ENCODE results near the gene SETD5. TPM values are rescaled to one million over a fixed set of nuclear protein-coding genes. Genes with fewer than 3 reads are reported as not detected.

SETD5 gene
- total RNA-seq, 2 donors from 2014 or later: 261 to 289 TPM

GRCh38 chr3:9507586-9508578 is 110.5 kb downstream of the SETD5 start:
- Histone ChIP-seq H3K4me3 (ENCODE audit: low read length) (no peak overlapping the region), H3K27me3 (ENCODE audit: control insufficient read depth, insufficient read depth, low read length, poor library complexity, severe bottlenecking) (peaks cover 21% of the 10 kb centered on the region), H3K9me3 (ENCODE audit: control insufficient read depth, low read length) (no peaks in the 10 kb centered on the region), H3K9ac (ENCODE audit: extremely low read depth, low read length, poor library complexity, severe bottlenecking) (no peak overlapping the region), H3K36me3 (ENCODE audit: control insufficient read depth, insufficient read depth, low read length) (no peaks in the 10 kb centered on the region), H3K4me1 (ENCODE audit: control insufficient read depth, insufficient read depth, low read length) (no peaks in the 10 kb centered on the region), H3K27ac (ENCODE audit: low read depth, low read length) (no peak overlapping the region)
- Mint-ChIP-seq H3K27me3 (ENCODE audit: insufficient read depth) (peaks cover 28% of the 10 kb centered on the region), H3K4me1 (no peaks in the 10 kb centered on the region), H3K4me3 (no peak overlapping the region), H3K27ac (no peak overlapping the region), H3K36me3 (ENCODE audit: low read depth) (no peaks in the 10 kb centered on the region), H3K9me3 (no peaks in the 10 kb centered on the region)
- no peak for DNase-seq
- WGBS, 2 experiments (ENCODE audit: insufficient coverage in 1 of 2, insufficient read length in 1 of 2): 77 to 83% methylated on average over 4 to 14 of the region's 14 CpGs
- TF ChIP-seq CTCF (conservative IDR thresholded peaks at IDR 0.05): no peak

GRCh38 chr3:9508781-9509180 is 111.4 kb downstream of the SETD5 start:
- H3K4me1 Mint-ChIP-seq: no peaks in the 10 kb centered on the region
- no peaks in the 10 kb centered on the region for H3K36me3 ChIP-seq (ENCODE audit: control insufficient read depth, insufficient read depth, low read length)
- H3K27ac ChIP-seq (ENCODE audit: low read depth, low read length): no peak overlapping the region
- H3K4me3 ChIP-seq (ENCODE audit: low read length): no peak overlapping the region
- H3K4me1 ChIP-seq (ENCODE audit: control insufficient read depth, insufficient read depth, low read length): no peaks in the 10 kb centered on the region
- peak; percentile 75 for DNase-seq
- no peak overlapping the region for H3K4me3 Mint-ChIP-seq
- no peak overlapping the region for H3K27ac Mint-ChIP-seq
- H3K36me3 Mint-ChIP-seq (ENCODE audit: low read depth): no peaks in the 10 kb centered on the region
- no peaks in the 10 kb centered on the region for H3K9me3 Mint-ChIP-seq
- 56 to 57% methylated on average over 20 to 25 of the region's 25 CpGs for WGBS, 2 experiments (ENCODE audit: insufficient coverage in 1 of 2, insufficient read length in 1 of 2)
- H3K27me3 Mint-ChIP-seq (ENCODE audit: insufficient read depth): peaks cover 28% of the 10 kb centered on the region
- TF ChIP-seq CTCF (conservative IDR thresholded peaks at IDR 0.05): peak; percentile 16
- no peaks in the 10 kb centered on the region for H3K9me3 ChIP-seq (ENCODE audit: control insufficient read depth, low read length)
- peaks cover 21% of the 10 kb centered on the region for H3K27me3 ChIP-seq (ENCODE audit: control insufficient read depth, insufficient read depth, low read length, poor library complexity, severe bottlenecking)
- H3K9ac ChIP-seq (ENCODE audit: extremely low read depth, low read length, poor library complexity, severe bottlenecking): no peak overlapping the region

- Histone ChIP-seq H3K9me3 (ENCODE audit: control insufficient read depth, low read length) (no peaks in the 10 kb centered on the region), H3K9ac (ENCODE audit: extremely low read depth, low read length, poor library complexity, severe bottlenecking) (no peak overlapping the region), H3K27ac (ENCODE audit: low read depth, low read length) (no peak overlapping the region), H3K4me3 (ENCODE audit: low read length) (no peak overlapping the region), H3K36me3 (ENCODE audit: control insufficient read depth, insufficient read depth, low read length) (no peaks in the 10 kb centered on the region), H3K4me1 (ENCODE audit: control insufficient read depth, insufficient read depth, low read length) (no peaks in the 10 kb centered on the region), H3K27me3 (ENCODE audit: control insufficient read depth, insufficient read depth, low read length, poor library complexity, severe bottlenecking) (peaks cover 29% of the 10 kb centered on the region)
- Mint-ChIP-seq H3K36me3 (ENCODE audit: low read depth) (no peaks in the 10 kb centered on the region), H3K4me3 (no peak overlapping the region), H3K27ac (no peak overlapping the region), H3K27me3 (ENCODE audit: insufficient read depth) (peaks cover 28% of the 10 kb centered on the region), H3K9me3 (no peaks in the 10 kb centered on the region), H3K4me1 (no peaks in the 10 kb centered on the region)
- no peak for DNase-seq
- 93% methylated on average over 7 of the region's 7 CpGs; no CpG with 5 or more reads in 1 of the 2 experiments for WGBS, 2 experiments (ENCODE audit: insufficient coverage in 1 of 2, insufficient read length in 1 of 2)
- no peak for TF ChIP-seq CTCF (conservative IDR thresholded peaks at IDR 0.05)
Observed at GRCh38 chr3:9512456-9513045, 115.1 kb downstream of the SETD5 start.

Measured in endodermal cell (in vitro differentiated cells).